SK-N-MC (cell line): ENCODE data around the gene AGMO.
"Not testable (repeated sequence)": the region's sequence is repeated elsewhere in the genome, so short reads cannot be mapped to it uniquely, and the experiment has no call there.

Experiments
- DNase-seq: peaks from one replicate; pipeline ENCODE4 v3.0.0-alpha.2; 2011; ENCODE audit warnings: low read depth, low spot score
- H3K27ac ChIP-seq: fragments of 200-600 bp; sonication (generic); 2 replicates; pipeline ENCODE4 v1.5.1; 2016; ENCODE audit warnings: mixed run types
- H3K36me3 ChIP-seq: fragments of 200-600 bp; sonication (generic); 2 replicates; pipeline ENCODE4 v1.6.1; 2017; ENCODE audit warnings: antibody characterized with exemption, low read length, mixed read lengths; ENCODE audit not compliant: insufficient read depth
- H3K4me3 ChIP-seq: fragments of 200-600 bp; sonication (generic); 2 replicates; pipeline ENCODE4 v1.5.1; 2016
- H3K9ac ChIP-seq: fragments of 200-600 bp; sonication (generic); 2 replicates; pipeline ENCODE4 v1.8.0; 2017; ENCODE audit warnings: mixed run types, mixed read lengths; ENCODE audit not compliant: insufficient read length
- H3K9me3 ChIP-seq: fragments of 200-600 bp; sonication (generic); 2 replicates; pipeline ENCODE4 v1.6.1; 2017; ENCODE audit warnings: low read depth, mild to moderate bottlenecking, antibody characterized with exemption, low read length, moderate library complexity, mixed read lengths
- EZH2 ChIP-seq: fragments of 200-600 bp; sonication (generic); IDR thresholded peaks from one replicate; pipeline ENCODE4 v1.6.1; 2017; ENCODE audit warnings: antibody characterized with exemption
- FOXP2 ChIP-seq: optimal IDR thresholded peaks from 2 replicates; pipeline ENCODE3; 2011; ENCODE audit warnings: mild to moderate bottlenecking, moderate library complexity; ENCODE audit not compliant: insufficient read depth; ENCODE audit errors: extremely low read length, control extremely low read depth
- POLR2AphosphoS5 ChIP-seq: IDR thresholded peaks from 2 replicates; pipeline ENCODE4 v1.6.1; 2012; ENCODE audit warnings: mild to moderate bottlenecking, low read depth, low read length, borderline replicate concordance

Gene AGMO

GRCh38 chr7:15556339-15557105 lies 5.3 kb downstream of the AGMO start:
- no peak overlapping the region for H3K4me3 ChIP-seq
- H3K9me3 ChIP-seq = no peaks in the 10 kb centered on the region
- H3K36me3 ChIP-seq = no peaks in the 10 kb centered on the region
- H3K27ac ChIP-seq = no peak overlapping the region
- no peak for DNase-seq
- TF ChIP-seq POLR2AphosphoS5 (no peak), FOXP2 (no peak), EZH2 (no peak)
- no peak overlapping the region for H3K9ac ChIP-seq

- Histone ChIP-seq H3K4me3 (no peak overlapping the region), H3K9ac (no peak overlapping the region), H3K36me3 (no peaks in the 10 kb centered on the region), H3K27ac (no peak overlapping the region), H3K9me3 (no peaks in the 10 kb centered on the region)
- TF ChIP-seq POLR2AphosphoS5 = no peak
- no peak for TF ChIP-seq EZH2
- no peak for TF ChIP-seq FOXP2
- no peak for DNase-seq
Measured at GRCh38 chr7:15555381-15555859, 6.4 kb downstream of the AGMO start.

- no peaks in the 10 kb centered on the region for H3K9me3 ChIP-seq
- H3K4me3 ChIP-seq = no peak overlapping the region
- no peak overlapping the region for H3K27ac ChIP-seq
- no peaks in the 10 kb centered on the region for H3K36me3 ChIP-seq
- TF ChIP-seq FOXP2 = no peak
- TF ChIP-seq POLR2AphosphoS5 = no peak
- no peak for TF ChIP-seq EZH2
- no peak for DNase-seq
- no peak overlapping the region for H3K9ac ChIP-seq
Measured at GRCh38 chr7:15554744-15555143, 7.1 kb downstream of the AGMO start.

- H3K9me3 ChIP-seq = no peaks in the 10 kb centered on the region
- no peaks in the 10 kb centered on the region for H3K36me3 ChIP-seq
- no peak for DNase-seq
- H3K9ac ChIP-seq = no peak overlapping the region
- TF ChIP-seq EZH2 = no peak
- no peak for TF ChIP-seq POLR2AphosphoS5
- TF ChIP-seq FOXP2 = no peak
- H3K27ac ChIP-seq = no peak overlapping the region
- H3K4me3 ChIP-seq = no peak overlapping the region
Measured at GRCh38 chr7:15554081-15554480, 7.7 kb downstream of the AGMO start.

GRCh38 chr7:15547320-15547719 lies 14.5 kb downstream of the AGMO start:
- H3K9me3 ChIP-seq, H3K27ac ChIP-seq, H3K36me3 ChIP-seq, H3K4me3 ChIP-seq, DNase-seq, H3K9ac ChIP-seq: not testable (repeated sequence)

- no peak for TF ChIP-seq POLR2AphosphoS5
- no peak for TF ChIP-seq FOXP2
- no peak for TF ChIP-seq EZH2
- Histone ChIP-seq H3K4me3 (no peak overlapping the region), H3K27ac (no peak overlapping the region), H3K36me3 (no peaks in the 10 kb centered on the region), H3K9me3 (no peaks in the 10 kb centered on the region), H3K9ac (no peak overlapping the region)
- no peak for DNase-seq
Measured at GRCh38 chr7:15546272-15546792, 15.5 kb downstream of the AGMO start.

- Histone ChIP-seq H3K36me3 (no peaks in the 10 kb centered on the region), H3K4me3 (no peak overlapping the region), H3K9me3 (no peaks in the 10 kb centered on the region), H3K27ac (no peak overlapping the region), H3K9ac (no peak overlapping the region)
- TF ChIP-seq EZH2 (no peak), POLR2AphosphoS5 (no peak), FOXP2 (no peak)
- no peak for DNase-seq
Measured at GRCh38 chr7:15544050-15544449, 17.8 kb downstream of the AGMO start.

GRCh38 chr7:15543256-15543655 lies 18.6 kb downstream of the AGMO start:
- Histone ChIP-seq H3K9me3 (no peaks in the 10 kb centered on the region), H3K36me3 (no peaks in the 10 kb centered on the region), H3K4me3 (no peak overlapping the region), H3K27ac (no peak overlapping the region), H3K9ac (no peak overlapping the region)
- TF ChIP-seq EZH2 (no peak), FOXP2 (no peak), POLR2AphosphoS5 (no peak)
- DNase-seq = no peak

GRCh38 chr7:15527648-15528047 lies 34.2 kb downstream of the AGMO start:
- TF ChIP-seq FOXP2 = no peak
- TF ChIP-seq POLR2AphosphoS5 = no peak
- TF ChIP-seq EZH2 = no peak
- Histone ChIP-seq H3K9me3 (no peaks in the 10 kb centered on the region), H3K27ac (no peak overlapping the region), H3K9ac (no peak overlapping the region), H3K36me3 (no peaks in the 10 kb centered on the region), H3K4me3 (no peak overlapping the region)
- DNase-seq = no peak
